HG02884 (cell line): ENCODE data around the gene IGFBP2.

Experiments used
- ATAC-seq: cut with Tn5 transposase; IDR thresholded peaks from one replicate; pipeline ENCODE4 v1.9.1; 2021; ENCODE audit warnings: mild to moderate bottlenecking, moderate library complexity; ENCODE audit not compliant: unreplicated experiment

The IGFBP2 gene

DNA sequence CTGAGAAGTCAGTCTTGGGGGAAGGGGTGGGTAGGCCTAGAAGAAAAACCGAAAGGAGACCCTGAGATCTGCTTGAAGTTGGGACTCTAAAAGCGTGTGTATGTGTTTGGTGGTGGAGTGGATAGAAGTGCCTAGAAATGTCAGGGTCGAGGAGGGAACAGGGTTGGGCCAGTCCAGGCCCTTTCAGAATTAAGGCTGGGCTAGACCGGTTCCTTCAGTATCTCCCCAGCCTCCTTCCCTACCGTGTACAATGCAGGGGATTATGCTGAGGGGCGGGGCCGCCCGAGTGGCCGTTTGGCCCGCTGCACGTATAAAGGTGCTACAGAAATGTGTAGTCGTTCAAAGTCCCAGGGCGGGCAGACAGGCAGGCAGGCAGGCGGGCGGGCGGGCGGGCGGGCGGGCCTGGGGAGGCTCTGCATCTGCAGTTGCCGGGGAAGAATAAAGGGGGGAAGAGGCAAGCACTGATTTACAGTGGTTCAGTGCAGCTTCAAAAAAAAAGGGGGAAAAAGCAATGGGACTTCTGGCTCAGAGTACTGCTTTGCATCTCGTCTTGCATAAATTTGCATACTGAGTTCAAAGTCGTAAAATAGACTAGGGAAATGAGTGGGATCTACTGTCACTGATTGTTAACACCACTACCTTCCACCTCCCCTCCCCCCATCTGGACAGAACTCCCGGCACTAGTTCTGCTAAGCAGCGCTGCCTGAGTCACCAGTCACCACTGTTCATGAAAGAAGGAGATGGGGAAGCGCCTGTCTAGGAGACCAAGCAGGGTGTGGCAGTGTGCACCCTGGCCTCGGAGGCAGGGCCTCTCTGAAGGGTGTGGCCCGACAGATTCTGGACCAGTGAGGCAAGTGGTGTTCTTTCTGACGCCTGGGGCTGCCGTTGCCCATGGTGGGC, 3.6 kb downstream of the IGFBP2 start:
- no peak for ATAC-seq

DNA sequence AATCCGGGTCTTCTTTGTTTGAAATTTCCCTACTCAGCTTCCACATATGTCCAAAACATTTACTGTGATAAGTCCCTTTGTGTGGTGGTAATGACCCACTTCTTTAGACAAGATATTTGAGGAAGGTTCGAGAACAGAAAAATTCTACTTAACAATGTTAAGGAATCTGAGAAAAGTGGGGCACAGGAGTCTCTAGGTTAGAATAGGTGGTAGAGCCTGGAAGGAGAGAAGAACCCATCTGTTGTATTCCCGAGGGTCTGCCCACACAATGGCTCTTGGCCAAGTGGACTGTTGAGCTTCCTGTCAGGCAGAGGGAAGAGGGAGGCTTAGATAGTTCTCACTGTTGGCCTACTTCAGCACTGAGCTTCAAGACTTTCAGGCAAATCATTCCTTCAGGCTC, 4.3 kb downstream of the IGFBP2 start:
- no peak for ATAC-seq

DNA sequence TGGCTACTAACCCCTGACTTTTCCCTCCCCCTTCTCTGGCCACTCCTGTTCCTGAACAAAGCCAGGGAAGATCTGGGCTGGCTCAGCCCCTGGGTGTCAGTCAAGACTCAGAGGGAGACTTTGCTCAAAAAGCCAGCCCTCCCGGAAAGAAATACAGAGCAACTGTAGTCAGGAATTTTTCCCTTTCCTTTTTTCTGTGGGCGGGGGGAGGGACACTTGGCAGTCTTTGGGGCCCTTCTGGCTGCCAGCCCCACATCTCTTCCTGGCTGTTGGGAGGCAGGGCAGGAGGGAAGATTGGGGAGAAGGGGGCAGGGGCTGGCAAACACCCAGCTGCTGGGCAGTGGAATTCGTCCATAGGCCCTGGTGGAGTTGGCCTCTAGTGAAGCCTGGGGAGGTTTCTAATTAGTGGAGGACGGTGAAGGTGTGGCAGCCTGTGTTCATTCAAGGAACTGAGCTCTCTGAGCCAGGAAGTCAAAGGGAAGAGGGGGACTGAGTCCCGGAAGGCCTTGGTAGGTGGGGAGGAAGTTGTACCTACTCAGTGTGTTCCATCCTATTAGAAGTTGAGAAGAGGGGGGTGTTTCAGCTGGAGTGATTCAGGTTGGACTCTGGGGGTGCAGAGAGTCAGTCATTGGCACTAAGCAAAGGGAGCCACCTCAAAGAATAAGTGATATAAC, 10.9 kb downstream of the IGFBP2 start:
- no peak for ATAC-seq

DNA sequence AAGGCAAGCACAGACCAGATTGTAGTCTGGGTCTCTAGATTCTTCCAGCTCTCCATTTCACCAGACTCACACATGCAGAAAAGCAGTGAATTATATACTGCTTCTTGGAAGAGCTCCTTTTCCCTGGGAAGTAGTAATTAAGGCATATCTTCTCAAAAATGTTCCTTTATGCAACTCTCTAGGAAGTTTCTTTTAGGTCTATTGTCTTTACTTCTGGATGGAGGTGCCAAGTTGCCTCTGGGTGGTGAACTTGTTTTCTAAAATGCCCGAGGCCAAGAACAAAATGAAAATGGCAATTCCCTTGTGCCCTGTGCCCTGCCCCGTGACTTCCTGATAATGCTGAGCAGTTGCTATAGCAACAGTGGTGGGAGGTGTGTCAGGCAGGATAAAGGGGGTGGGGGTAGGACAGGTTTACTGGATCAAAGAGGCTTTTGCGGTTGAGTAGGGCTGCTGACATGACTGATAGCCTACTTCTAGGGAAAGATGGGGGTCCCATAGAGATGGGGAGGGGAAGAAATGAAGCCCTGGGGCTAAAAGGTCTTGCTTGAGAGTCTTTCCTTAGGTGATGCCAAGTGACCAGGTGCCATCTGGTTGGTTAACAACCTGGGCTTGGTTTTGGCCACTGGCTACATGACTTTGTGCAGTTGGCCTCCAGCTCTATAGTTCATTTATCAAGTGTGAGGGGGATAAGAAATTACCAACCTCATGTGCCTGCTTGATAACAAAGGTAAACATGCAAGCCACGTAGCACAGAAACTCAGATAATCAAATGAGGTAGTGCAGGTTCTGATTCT, 11.8 kb downstream of the IGFBP2 start:
- ATAC-seq = no peak

DNA sequence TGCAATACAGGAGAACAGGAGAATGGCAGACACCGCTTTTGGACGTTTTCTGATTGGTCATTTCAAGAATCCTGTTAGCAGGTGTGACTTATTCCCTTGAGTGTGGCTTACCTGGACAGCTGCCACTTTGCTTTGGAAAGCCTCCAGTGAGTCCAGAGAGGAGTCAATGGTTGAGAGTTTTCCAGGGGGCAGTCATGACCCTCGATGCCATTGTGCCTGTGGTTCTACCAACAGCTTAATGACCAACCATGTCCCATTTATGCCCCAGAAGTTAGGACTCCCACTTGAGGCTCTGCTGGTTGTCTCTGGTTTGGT, 12.4 kb downstream of the IGFBP2 start:
- no peak for ATAC-seq

DNA sequence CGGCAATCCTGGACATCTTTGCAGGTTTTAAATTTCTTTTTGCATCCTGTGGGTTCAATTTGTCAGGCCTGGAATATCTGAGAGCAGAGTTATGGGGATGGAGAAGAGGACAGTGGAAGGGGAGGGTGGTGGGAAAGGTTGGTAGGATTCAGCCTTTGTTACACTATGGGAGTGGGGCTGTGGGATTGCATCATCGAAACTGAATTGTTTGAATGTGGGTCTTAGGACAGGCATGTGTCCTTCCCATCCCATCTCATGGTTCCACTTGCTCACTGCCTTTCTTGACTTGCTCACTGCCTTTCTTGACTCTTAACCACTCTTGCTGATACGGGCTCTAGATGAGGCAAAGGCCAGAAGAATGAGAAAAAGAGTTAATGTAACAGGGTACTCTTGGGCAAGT, 12.9 kb downstream of the IGFBP2 start:
- no peak for ATAC-seq

DNA sequence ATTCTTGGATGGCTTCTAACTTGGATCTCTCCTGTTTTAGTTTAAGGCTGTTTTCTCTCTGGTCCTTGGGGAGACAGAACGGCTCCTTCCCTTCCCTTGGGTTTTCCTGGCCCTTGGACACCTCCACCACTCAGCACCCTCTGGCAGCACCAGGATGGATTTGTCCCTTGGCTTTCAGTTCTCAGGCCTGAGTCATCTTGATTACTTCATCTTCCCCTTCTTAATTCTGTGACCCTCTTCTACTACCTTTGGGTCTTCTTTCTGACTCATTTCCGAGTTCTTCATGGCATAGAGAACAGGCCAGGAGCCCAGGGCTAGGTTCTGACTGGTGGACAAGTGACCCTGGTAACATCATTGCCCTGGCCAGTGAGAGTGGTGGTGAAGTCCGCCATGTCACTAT, 14.9 kb downstream of the IGFBP2 start:
- ATAC-seq = no peak

DNA sequence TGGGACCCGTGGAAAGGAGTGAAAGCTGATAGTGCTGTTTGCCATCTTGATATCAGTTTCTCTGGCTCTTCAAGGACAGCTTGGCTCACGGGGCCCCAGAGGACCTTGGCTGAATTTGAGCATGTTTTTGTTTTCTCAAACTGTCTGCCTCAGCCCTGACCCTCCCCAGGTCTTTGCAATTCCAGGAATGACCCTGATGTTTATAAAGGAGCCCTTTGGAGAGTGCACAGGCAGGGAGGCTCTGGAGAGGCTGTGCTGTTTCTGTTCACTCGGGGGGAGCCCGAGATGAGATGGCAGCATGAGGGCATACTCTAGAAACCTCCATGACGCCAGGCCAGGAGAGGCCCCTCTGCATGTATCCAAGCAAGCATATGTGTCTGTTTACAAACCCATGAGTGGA, 16.4 kb downstream of the IGFBP2 start:
- no peak for ATAC-seq

DNA sequence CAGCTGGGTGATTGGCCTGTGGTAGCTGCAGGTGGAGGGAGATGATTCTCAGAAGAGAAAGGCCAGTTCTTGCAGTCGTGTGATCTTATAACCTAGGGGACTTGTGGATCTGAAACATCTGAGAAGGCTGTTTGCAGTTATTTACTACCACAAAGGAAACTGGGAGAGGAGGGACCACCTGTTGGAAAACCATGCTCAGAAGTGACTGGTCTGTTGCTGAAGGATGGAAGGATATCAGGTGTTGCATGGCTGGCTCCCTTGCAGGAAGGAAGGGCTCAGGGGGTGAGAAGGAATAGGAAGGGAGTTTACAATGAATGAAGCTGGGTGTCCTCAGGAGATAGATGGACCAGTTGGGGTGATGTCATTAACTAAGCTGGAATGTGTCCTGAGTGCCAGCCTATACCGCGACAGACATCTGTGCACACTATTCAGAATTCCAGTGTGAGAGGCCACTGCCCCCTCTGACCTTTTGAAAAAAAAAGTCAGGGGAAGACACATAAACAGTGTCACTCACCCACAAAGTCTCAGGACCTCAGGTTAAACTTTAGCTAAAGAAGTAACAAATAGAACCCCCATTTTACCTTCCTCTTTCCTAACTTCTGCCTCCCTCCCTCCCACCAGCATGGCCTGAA, 17.5 kb downstream of the IGFBP2 start:
- no peak for ATAC-seq

DNA sequence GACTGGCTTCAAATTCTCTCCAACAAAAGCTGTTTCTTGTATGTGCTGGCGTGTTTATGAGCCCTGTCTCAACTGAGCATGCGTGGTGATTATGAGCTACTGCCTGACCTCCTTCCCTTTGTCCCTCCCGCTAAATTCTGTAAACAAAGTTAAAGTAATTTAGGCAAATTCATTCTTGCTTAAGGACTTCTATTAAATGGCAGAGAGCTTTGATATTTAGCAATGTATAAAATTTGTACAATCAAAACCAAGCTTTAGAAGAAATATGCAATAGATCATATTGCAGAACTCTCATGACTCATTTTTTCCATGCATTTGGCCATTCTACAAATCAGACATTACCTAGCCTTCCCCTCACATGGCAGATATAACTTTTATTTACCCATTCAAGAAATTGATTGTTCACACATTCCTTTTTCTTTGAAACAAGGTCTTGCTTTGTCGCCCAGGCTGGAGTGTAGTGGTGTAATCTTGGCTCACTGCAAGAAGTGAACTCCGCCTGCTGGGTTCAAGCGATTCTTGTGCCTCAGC, 18.2 kb downstream of the IGFBP2 start:
- no peak for ATAC-seq

DNA sequence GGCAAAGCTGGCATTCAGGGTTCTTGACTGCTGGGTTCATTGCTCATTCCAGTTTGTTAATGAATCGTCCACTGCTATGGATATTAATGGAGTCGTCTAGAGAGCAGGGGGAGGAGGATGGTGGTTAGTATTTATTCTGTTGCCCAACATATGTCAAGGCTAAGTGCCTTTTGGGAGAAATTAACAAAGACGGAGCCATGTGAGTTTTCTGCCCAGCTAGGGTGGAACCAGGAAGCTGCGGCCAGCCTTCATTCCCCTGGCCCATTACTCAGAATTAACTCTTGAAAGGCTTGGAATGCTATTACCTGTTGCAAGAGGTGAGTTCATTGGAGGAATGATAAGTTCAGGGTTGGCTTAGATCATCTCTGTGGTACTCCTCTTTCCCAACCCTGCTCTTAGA, 19.3 kb downstream of the IGFBP2 start:
- no peak for ATAC-seq

DNA sequence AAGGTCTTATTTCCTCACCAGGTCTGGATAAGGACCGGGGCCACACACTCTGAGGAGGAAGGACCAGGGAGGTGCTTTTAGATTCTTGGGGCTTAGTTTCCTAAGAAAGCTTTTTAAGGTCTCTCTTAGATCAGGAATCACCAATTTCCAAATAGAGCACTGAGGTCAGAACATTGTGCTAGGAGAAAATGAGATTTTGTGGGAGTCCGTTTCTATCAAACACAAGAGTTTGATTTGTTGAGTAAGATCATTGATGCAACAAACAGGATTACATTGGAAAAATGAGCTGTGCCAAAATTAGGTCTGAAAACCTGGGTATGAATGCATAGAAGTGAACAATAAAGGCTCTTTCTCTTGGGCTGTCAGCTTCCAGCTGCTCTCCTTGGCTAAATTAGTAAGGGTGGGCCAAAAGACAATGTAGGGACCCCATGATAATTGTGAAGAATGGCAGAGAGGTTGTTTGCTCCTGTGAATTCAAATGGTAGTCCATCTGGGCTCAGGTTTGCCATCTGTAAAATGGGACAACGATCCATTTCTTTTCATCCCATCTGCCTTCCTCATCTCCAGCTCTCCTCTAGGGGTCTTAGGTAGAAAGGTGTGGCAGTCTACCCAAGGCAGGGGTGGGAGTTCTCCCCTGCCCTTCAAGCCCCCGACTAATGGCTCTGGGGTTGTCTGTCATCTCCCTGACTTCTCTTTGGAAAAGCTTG, 20.0 kb downstream of the IGFBP2 start:
- no peak for ATAC-seq

DNA sequence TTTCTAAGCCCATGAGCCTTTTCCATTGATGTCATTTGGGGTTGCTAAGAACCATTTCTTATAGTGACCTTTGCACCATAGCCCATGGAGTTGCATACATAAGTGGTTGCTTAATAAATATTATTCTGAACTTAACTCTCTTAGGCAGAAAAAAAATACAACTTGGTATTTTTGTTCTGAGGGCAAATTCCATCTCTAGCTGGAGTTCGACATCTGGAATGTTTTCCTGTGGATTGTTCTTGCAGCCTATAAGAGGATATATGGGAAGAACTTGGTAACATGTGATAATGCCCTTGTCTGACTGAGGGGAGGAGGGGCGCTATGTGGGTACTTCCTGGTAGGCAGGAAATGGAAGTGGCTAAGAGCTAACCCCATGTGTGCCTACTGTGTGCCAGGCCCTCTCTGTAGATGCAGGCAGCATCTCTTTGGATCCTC, 20.7 kb downstream of the IGFBP2 start:
- no peak for ATAC-seq

DNA sequence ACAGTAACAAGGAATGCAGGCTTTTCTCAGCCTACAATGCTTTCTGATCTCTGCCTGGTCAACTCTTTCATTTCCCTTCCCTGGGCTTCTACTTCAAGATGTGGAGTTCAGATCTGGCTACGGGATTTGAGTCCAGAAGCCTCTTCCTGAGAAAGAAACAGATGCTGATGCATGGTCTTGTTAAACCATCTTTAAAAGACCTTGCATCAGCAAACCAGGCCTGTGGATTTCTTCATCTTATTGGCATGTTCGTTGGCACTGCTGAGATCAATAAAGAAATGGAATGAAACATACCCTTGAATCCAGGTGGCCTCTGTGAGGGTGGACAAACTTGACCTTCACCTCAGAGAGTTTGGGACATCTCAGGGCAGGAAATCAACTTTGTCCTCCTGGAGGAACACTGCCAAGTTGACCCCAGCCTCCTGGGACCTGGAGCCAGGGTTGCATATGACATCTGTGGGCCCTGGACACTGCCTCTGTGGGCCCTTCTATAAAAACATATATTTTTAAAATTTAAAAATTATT, 21.4 kb downstream of the IGFBP2 start:
- ATAC-seq = no peak

DNA sequence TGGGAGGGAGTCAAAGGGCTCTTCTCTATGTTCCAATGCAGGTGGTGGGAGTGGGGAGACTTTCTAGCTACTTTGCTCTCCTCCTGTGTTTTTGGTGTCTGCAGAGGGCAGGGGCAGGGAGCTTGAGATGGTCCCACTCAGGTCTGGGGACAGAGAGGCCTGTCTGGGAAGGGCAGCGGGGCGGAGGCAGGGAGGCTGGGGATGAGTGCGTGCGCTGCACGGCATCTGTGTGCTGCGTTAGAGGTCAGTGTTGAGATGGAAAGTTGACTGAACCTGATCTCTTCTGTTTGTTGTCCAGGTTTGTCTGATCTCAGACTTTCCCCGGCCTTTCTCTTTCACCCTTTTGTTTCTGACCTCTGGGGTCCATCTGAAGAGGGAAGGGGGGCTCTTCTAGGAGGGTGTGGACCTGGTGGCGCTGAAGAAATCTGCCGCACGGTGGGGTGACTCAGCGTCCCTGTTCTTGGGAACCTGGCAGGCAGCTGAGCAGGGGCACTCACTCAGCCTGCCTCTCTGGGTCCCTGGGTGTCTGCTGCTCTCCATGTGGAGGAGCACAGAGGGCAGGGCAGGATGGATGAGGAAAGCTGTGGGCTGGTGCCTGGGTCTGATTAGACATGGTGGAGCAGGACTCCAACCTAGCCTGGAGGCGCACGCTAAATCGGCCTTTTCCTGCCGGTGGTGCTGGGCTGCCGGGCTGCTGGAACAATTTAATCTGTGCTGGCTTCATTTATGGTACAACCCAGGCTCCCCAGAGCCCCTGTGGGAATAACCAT, 24.1 kb downstream of the IGFBP2 start:
- no peak for ATAC-seq

DNA sequence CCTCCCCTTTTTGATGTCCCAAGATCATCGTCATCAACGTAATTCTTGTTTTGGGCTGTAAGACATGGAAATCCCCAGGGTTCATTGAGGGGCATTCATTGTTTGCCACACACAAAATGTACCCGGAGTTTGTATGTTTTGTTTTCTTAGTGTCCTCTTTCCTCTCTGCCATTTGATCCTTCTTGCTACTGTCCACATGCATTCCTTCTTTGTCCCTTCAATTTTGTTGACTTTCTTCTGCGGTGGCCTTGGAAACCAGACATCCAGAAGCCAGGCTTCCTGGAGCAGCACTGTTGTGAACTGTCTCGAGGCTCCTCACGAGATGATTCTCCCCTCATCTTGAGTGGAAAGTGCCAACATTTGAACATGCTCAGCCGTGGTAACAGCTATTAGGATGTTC, 24.8 kb downstream of the IGFBP2 start:
- no peak for ATAC-seq

DNA sequence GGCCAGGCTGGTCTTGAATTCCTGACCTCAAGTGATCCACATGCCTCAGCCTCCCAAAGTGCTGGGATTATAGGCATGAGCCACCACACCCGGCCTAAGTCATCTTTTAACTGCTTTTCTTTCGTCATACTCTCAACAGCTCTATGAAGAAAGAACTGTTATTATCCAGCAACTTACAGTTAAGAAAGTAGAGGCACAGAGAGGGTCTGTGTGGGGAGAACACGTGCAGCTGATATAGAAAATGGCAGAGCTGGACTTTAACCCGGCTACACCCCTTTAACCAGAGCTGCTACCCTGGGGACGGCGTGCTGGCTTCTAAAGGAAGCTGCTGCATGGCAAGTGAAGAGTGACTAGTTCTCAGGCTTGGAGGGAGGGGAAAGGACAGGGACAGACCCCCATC, 25.5 kb downstream of the IGFBP2 start:
- no peak for ATAC-seq

DNA sequence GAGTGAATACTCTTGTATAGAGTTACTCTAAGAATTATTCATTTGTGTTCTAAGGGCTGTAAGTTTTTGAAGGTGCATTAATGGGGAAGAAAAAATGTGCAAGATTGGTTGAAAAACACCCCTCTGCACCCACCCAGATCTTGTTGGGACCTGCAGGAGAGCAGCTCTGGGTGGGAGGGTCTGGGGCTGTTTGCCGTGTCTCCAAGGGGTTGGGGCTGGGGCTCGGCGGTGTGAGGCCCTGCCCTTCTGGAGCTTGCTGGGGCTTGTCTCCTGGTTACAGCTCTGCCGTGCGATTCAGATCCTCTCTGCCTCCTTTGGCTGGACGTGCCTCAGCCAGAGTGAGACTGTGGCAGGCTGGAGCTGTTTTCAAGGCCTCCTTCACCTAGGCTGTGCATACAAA, 26.1 kb downstream of the IGFBP2 start:
- ATAC-seq = no peak

DNA sequence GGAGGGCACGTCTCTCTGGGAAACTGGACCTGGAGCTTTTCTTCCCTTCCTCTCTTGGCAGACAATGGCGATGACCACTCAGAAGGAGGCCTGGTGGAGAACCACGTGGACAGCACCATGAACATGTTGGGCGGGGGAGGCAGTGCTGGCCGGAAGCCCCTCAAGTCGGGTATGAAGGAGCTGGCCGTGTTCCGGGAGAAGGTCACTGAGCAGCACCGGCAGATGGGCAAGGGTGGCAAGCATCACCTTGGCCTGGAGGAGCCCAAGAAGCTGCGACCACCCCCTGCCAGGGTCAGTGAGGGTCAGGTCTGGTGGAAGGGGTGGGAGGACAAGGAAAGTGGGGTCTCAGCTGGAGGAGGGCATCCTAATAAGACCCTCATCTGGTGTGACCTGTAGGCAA, 27.3 kb downstream of the IGFBP2 start:
- ATAC-seq = no peak
